Cardiac muscle cell (in vitro differentiated cells and primary cell): ENCODE data around the gene PRELID3B. TPM values are rescaled to one million over a fixed set of nuclear protein-coding genes. Genes with fewer than 3 reads are reported as not detected.

Source experiments
- DNase-seq, 2 donors: peaks; one replicate each; pipeline versions ENCODE4 v3.0.0 to v3.0.0-alpha.2; 2010 to 2017; ENCODE audit warnings: low read depth in 1 of 2, low spot score in 1 of 2
- H3K27ac ChIP-seq: fragments of 200-600 bp; sonication (generic); 2 replicates; pipeline ENCODE4 v1.5.1; 2016
- H3K27me3 ChIP-seq: fragments of 200-600 bp; sonication (generic); 2 replicates; pipeline ENCODE4 v1.6.0; 2016; ENCODE audit warnings: control low read depth
- H3K36me3 ChIP-seq: fragments of 200-600 bp; sonication (generic); 2 replicates; pipeline ENCODE4 v1.5.1; 2016; ENCODE audit warnings: control low read depth
- H3K4me1 ChIP-seq: fragments of 200-600 bp; sonication (generic); 2 replicates; pipeline ENCODE4 v1.8.1; 2017; ENCODE audit warnings: low read depth, mild to moderate bottlenecking, mixed run types
- H3K4me3 ChIP-seq: fragments of 200-600 bp; sonication (generic); 2 replicates; pipeline ENCODE4 v1.5.1; 2016; ENCODE audit warnings: mild to moderate bottlenecking
- H3K9me3 ChIP-seq: fragments of 200-600 bp; sonication (generic); 2 replicates; pipeline ENCODE4 v1.5.1; 2017; ENCODE audit warnings: low read depth, mild to moderate bottlenecking, control low read depth
- CTCF ChIP-seq: IDR thresholded peaks from 2 replicates; pipeline ENCODE4 v1.5.1; 2012; ENCODE audit warnings: low read depth, mild to moderate bottlenecking, low read length
- polyA plus RNA-seq: library from polyadenylated mRNA; unstranded; fragments of >200 nt; fragmentation: Nextera tagmentation; extraction: Ambion mirVana; gene quantifications from 2 replicates; pipeline ENCODE4 v1.2.1, GENCODE V29; 2016
- total RNA-seq: library from RNA; depleted of rRNA; stranded (reverse); fragments of >200 nt; gene quantifications from 2 replicates; pipeline ENCODE4 v1.2.3, GENCODE V29; 2016

Gene PRELID3B
- total and polyA plus RNA-seq, 2 experiments from 2014 or later = 30.0 to 40.9 TPM

DNA sequence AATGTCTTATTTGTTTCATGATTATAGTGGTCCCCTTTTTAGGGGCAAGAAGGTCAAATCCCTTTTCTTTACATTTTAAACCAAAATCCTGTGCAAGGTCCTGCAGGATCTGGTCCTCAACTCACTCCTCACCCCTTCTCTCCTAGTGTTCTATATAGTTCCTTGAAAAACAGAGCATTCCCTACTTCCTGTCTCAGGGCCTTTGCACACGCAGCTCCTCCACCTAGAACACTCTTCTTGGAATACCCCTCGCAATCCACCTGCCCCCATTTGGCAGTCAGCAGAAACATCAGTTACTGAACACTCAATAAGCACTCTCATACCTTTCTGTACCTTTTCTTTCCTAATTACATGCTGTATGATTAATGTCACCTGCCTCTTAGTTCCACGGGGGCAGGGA is 7.2 kb downstream of the PRELID3B start:
- Histone ChIP-seq H3K27ac (no peak overlapping the region), H3K4me1 (peaks cover 17% of the 10 kb centered on the region), H3K36me3 (peaks cover 30% of the 10 kb centered on the region), H3K4me3 (no peak overlapping the region), H3K27me3 (no peaks in the 10 kb centered on the region), H3K9me3 (no peaks in the 10 kb centered on the region)
- TF ChIP-seq CTCF = no peak
- no peak for DNase-seq

GRCh38 chr20:59033616-59034165 is 8.9 kb downstream of the PRELID3B start:
- Histone ChIP-seq H3K4me3 (peak overlapping the region; percentile 82), H3K9me3 (no peaks in the 10 kb centered on the region), H3K27ac (peak overlapping the region; percentile 77), H3K36me3 (peaks cover 43% of the 10 kb centered on the region), H3K4me1 (peaks cover 24% of the 10 kb centered on the region), H3K27me3 (no peaks in the 10 kb centered on the region)
- TF ChIP-seq CTCF = no peak
- DNase-seq = no peak

- H3K36me3 ChIP-seq = peaks cover 48% of the 10 kb centered on the region
- H3K4me3 ChIP-seq = peak overlapping the region; percentile 82
Measured at GRCh38 chr20:59033093-59033492, 9.5 kb downstream of the PRELID3B start.

DNA sequence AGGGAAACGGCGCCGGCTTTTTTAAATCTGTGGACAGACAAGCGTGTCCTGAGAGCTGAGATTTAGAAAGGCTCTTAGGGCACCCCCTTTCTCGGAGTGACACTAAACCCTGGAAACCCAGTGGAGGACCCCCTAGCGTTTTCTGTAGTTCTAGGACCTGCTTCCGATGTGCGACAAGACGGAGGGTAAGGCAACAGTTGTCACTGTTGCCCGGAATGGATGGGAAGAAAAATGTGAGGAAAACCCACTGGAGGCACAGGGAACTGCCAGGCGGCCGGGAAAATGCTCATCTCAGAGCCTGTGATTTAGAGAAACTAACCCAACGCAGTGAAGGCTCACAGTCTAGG is 9.9 kb downstream of the PRELID3B start:
- H3K9me3 ChIP-seq = no peaks in the 10 kb centered on the region
- DNase-seq = peak in 1 of 2 donors; percentile 42
- no peaks in the 10 kb centered on the region for H3K27me3 ChIP-seq
- peak overlapping the region; percentile 77 for H3K27ac ChIP-seq
- H3K36me3 ChIP-seq = peaks cover 44% of the 10 kb centered on the region
- peaks cover 24% of the 10 kb centered on the region for H3K4me1 ChIP-seq
- peak overlapping the region; percentile 82 for H3K4me3 ChIP-seq
- peak; percentile 21 for TF ChIP-seq CTCF

More at GRCh38 chr20:59033093-59033492, 9.5 kb downstream of the PRELID3B start:
- TF ChIP-seq CTCF = no peak
- H3K4me1 ChIP-seq = peaks cover 24% of the 10 kb centered on the region
- no peaks in the 10 kb centered on the region for H3K27me3 ChIP-seq
- H3K9me3 ChIP-seq = no peaks in the 10 kb centered on the region
- H3K27ac ChIP-seq = peak overlapping the region; percentile 77
- no peak for DNase-seq

- peak within 1 kb of the TSS; percentile 82 for H3K4me3 ChIP-seq
- H3K27ac ChIP-seq = peak within 1 kb of the TSS; percentile 90
- no peaks in the 10 kb centered on the region for H3K27me3 ChIP-seq
- no peak for TF ChIP-seq CTCF
- no peaks in the 10 kb centered on the region for H3K9me3 ChIP-seq
- peaks cover 40% of the 10 kb centered on the region for H3K36me3 ChIP-seq
- peak; percentile 97 for DNase-seq
- H3K4me1 ChIP-seq = peaks cover 24% of the 10 kb centered on the region
Measured at GRCh38 chr20:59032023-59032712, 10.4 kb downstream of the PRELID3B start, which contains the start of gene ATP5F1E. TSS of gene ATP5F1E (minus strand) at chr20:59032335. CDS start at chr20:59032251, 84 bp downstream.
